ENCODE results near the gene CASP9.
"Not testable (repeated sequence)": the region's sequence is repeated elsewhere in the genome, so short reads cannot be mapped to it uniquely, and the experiment has no call there.

CASP9 gene

DNA sequence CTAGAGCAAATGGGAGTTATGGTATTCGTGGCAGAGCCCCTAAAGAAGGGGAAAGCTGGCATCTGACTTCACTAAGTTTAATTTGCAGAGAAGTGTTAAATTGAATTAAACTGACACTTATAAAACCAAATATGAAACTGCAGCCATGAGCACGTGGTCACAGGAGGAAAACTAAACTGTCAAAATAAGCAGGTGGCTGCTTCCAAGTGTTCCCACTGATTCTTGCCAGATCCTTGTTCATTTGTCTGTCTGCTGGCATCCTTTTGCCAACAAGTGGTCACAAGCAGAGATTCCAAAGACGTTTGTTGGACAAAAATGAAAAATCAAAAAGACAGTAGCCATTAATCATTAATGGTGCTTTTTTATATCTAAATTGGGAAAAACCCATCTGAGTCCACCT is 54.7 kb downstream of the CASP9 start:
- DNase-seq: no peak

DNA sequence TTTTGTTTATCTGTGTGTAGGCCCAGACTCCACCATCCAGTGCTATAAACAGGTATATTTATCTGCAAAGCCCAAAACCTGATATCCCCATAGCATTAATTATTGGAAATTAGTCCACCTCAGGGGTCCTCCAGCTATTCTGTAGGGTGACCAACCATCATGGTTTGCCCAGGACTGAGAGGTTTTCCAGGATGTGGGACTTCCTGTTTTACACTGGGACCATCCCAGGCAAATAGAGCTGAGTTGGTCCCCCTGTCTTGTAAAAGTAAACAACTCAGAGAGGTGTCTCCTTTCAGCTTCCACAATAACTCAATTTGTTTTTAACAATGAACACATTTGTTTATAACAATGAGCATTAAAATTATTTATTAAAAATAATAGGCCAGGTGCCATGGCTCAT is 55.9 kb downstream of the CASP9 start:
- no peak for DNase-seq

DNA sequence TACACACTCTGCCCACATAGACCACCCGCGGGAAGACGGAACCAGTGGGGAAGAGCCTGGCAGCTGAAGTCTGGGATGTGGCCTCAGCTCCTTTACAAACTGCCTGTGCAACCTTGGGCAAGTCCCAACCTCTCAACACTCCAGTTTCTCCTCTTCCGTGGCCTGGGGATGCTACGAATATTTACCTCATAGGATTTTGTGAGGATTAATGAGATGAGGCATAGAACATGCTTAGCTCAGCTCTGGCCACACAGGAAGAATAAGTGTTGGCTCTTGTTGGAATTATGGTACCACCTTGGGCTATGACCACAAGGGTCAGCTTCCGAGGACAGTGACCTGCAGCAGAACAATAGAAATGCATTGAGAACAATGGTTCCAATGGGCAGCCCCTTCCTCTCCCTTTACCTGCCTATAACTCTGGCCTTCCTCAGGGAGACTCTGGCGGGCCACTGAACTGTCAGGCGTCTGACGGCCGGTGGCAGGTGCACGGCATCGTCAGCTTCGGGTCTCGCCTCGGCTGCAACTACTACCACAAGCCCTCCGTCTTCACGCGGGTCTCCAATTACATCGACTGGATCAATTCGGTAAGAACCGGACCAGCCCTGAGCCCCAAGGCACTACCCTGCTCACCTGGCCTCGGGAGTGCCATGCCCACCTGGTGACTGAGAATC is 56.9 kb downstream of the CASP9 start:
- DNase-seq: not testable (repeated sequence)

DNA sequence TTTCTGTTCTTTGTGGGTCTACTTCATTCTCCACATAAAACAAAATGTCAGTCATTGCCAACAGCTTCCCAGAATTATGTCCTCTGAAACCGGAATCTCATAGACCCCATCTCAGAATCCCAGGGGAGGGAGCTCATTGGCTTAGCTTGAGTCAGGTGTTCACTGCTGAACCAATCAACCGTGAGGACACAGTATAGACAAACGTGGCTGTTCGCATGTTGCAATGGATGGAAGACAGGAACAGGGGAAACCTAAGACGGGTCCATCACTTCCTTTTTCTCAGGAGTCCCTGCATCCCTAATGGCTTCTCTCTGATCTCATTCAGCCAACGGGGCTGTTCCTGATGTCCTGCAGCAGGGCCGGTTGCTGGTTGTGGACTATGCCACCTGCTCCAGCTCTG is 58.3 kb downstream of the CASP9 start:
- DNase-seq: no peak

DNA sequence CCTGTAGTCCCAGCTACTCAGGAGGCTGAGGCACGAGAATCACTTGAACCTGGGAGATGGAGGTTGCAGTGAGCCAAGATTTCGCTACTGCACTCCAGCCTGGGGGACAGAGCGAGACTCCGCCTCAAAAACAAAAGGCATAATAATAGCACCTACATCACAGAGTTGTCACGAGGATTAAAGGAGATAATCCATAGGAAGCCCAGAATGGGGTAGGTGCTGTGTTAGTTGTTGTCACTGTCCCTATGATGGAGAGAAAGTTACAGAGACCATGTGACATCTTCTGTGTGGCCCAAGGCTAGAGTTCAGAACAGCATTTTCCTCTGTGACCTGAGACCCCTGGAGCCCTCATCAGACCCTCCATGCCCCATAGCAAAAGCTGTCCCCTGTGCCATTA is 60.1 kb downstream of the CASP9 start:
- not testable (repeated sequence) for DNase-seq

DNA sequence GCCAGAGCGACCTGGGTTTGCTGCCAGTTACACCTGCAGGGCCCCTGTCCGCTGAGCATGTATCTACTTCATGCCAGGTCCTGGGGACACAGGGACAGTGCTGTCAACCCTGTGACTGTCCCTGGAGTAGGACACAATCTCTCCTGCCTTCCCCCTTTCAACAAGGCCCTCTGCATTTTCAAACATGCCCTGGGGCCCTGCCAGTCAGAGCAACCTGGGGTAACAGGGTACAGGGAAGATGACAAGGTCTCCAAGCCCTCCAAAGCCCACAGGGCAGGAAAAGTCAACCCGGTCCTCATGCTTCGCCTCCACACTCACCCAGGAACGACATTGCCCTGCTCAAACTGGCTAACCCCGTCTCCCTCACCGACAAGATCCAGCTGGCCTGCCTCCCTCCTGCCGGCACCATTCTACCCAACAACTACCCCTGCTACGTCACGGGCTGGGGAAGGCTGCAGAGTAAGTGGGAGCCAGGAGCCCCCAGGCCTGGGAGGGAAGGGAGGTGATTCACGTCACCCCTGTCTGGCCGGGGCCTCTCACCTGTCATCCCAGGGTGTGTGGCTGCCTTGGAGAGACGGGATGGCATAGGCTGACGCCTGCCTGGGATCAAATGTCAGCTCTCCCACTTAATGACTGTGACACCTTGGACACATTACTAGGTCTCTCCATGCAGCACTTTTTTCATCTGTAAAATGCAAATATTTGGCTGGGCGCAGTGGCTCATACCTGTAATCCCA is 60.8 kb downstream of the CASP9 start:
- not testable (repeated sequence) for DNase-seq

DNA sequence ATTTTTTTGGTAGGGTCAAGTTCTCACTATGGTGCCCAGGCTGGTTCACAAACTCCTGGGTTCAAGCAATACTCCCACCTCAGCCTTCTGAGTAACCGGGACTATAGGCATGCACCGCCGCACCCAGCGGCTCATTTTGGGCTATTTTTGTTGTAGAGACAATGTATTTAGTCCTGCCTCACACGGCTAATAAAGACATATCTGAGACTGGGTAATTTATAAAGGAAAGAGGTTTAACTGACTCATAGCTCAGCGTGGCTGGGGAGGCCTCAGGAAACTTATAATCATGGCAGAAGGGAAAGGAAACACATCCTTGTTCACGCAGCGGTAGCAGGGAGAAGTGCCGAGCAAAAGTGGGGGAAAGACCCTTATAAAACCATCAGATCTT is 63.3 kb downstream of the CASP9 start:
- DNase-seq: no peak

DNA sequence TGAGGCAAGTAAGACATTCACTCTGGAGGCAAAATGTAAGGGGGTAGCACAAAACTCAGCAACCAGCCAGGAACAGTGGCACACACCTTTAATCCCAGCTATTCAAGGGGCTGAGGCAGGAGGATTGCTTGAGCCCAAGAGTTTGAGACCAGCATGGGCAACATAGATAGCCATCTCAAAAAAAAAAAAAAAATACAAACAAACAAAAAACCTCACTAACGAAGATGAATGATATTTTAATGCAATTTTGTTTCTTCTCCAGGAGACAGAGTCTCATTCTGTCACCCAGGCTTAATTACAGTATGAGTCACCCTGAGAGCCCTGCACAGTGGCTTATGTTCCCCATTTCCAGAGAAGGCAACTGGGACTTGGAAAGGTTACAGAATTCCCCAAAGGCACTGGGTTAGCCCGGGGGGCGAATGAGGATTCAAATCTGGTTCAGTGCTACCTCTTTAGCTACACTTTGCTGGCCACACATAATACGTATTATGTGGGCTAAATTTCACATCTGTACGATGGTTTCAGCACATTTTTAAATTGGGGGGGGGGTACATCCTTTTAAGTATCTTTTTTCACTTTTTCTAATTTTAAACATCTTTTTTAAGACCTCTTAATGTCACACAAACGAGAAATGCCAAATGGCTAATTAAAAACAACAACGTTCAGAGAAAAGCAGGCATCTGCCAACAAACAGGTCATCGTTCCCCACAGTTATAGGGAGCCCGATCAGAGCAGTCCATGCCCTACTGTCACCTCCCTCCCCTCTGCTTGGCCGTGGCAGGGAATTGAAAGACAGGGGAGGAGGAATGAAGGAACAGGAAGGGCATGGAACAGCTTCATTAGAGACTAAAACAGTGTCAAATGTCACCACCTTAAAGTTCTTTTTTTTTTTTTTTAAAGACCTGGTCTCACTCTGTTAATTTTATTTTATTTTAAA is 64.0 kb downstream of the CASP9 start:
- DNase-seq: no peak

DNA sequence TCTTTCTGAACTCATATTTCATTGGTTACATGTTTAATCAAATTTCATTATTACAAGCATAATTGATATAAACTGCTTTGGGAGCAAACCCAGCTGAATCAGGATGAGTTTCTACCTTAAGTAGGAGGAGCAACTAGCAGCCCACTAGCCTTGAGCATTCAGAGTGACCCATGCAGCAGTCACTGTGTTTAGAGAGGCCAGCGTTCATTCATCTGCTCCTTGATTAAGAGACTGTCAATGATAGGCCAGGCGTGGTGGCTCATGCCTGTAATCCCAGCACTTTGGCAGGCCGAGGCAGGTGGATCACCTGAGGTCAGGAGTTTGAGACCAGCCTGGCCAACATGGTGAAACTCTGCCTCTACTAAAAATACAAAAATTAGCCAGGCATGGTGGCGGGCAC is 65.6 kb downstream of the CASP9 start:
- not testable (repeated sequence) for DNase-seq

DNA sequence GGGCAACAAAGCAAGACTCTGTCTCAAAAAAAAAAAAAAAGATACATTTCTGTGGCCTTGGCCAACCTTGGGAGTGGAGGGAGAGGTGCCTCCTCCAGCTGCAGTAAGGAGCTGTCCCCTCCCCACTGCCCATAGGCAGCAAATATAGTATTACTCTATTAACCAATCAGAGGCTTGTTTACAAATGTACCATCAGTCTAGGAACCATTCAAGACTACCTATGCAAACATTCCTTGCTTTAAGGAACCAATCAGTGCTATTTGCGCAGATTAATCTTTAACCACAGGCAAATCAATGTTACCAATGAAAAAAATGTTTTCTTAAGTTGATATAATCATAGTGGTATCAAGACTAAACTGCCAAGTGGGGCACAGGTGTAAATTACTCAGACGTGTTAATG is 66.4 kb downstream of the CASP9 start:
- no peak for DNase-seq

DNA sequence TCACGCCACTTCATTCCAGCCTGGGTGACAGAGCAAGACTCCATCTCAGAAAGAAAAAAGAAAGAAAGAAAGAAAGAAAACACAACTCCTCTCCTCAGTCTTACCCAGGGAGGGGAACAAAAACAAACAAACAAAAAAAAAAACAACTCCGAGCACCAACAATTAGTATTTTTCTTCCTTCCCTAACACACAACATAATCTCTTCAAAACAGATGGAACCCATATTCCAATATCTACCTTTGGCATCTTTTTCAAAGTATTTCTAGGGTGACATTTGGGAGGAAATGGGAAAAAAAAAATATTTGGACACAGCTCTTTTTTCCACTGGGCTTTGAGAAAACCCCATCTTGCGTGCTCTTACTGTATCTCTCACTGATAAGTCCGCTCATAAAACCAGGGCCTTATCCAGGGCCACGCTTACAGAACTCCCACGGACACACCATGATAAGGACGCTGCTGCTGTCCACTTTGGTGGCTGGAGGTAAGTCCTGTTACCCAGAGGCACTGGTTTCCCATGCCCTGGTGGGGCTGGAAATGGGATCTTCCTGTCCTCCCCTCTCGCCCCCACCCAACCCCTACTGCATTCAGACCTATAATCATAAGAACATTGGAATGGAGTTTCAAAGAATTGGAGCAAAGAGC is 67.6 kb downstream of the CASP9 start, which contains the start of gene CELA2A:
CELA2A (plus strand) TSS at position 420 of the 642 bp plus-strand sequence; CDS start at position 442, 22 bp downstream.
- DNase-seq: no peak

DNA sequence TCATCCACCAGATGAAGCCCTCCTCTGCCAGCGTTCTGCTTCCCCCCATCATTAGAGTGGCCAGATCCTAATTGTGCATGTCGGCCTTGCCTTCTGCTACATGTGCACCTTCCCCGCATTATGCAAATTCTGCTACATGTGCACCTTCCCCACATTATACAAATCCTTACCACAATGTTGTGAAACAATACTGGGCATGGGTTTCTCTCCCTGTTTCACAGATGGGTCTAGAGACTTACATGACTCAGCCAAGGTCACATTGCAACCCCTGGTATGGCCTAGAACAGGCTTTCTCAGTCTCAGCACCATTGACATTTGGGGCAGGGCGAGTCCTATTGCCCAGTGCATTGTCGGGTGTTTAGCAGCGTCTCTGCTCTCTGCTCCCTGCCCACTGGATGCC is 68.5 kb downstream of the CASP9 start:
- DNase-seq: peak; percentile 13

DNA sequence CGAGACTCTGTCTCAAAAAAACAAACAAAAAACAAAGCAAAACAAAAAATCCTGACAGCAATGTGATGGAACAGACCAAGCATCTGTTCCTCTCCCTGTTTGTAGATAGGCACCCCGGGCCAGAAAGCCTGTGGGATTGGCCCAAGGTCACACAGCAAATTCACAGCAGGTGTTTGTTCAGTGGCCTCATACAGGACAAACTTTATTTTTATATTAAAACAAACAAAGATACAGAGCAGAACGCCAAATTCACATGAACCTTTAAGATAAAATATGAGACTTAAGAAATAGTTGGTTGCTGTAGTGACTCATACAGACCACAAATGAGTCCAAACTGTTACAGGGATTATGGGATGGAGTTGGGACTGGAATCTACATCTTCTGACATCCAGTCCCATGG is 69.8 kb downstream of the CASP9 start:
- peak; percentile 67 for DNase-seq

DNA sequence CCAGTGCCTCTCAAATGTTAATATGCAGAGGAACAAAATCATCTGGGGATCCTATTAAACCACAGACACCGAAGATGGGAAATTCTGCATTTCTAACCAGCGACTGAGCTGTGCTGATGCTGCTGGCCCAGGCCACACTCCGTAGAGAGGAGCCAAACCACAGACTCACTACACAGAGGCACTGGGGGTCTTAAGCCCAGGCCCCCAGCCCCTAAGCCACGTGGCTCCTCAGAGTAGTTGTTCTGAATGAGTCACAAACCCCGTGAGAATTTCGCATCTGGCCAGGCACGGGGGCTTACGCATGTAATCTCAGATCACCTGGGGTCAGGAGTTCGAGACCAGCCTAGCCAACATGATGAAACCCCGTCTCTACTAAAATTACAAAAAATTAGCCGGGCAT is 70.3 kb downstream of the CASP9 start:
- peak; percentile 55 for DNase-seq

DNA sequence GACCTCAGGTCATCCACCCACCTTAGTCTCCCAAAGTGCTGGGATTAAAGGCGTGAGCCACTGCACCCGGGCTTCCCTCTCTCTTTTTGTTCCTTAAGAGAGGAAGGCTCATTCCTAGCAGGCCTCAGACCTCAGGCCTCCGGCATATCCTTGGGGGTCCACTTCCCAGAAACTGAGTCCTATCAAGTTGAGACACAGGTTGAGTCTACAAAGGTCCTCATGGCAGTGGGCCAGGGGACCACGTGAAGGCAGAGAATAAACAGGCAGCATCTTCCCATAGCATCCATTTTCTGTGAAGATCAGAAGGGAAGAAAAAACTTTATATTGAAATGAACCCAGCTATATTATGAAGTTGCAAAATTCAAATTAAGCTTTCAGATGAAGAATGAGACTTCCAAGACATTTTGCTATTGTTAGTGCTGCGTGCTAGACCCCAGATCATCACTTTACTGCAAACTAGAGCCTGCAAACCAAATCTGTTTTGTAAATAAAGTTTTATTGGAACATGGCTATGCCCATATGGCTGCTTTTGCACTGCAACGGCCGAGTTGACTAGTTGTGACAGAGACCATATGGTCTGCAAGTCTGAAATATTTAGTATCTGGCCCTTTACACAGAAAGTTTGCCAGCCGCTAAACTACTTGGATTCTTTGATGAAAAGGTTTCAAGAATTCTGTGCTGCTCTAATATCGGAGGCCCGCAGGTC is 71.0 kb downstream of the CASP9 start:
- no peak for DNase-seq

DNA sequence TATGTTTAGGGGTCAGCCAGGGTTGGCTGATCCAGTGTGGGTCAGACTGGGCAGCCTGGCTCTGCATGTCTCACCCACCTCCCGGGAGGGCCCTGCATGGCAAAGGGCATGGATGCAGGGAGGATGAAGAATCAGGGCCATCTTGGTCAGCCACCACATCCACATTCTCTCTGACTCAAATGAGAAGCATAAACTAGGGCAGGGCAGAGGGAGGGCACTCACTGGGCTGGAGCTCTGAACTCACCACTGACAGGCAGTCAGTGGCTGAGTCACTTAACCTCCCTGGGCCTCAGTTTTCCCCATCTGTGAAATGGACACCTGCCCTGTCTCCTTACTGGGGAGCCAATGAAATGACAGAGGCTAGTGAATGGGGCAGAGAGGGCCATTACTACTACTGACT is 71.8 kb downstream of the CASP9 start:
- DNase-seq: no peak

DNA sequence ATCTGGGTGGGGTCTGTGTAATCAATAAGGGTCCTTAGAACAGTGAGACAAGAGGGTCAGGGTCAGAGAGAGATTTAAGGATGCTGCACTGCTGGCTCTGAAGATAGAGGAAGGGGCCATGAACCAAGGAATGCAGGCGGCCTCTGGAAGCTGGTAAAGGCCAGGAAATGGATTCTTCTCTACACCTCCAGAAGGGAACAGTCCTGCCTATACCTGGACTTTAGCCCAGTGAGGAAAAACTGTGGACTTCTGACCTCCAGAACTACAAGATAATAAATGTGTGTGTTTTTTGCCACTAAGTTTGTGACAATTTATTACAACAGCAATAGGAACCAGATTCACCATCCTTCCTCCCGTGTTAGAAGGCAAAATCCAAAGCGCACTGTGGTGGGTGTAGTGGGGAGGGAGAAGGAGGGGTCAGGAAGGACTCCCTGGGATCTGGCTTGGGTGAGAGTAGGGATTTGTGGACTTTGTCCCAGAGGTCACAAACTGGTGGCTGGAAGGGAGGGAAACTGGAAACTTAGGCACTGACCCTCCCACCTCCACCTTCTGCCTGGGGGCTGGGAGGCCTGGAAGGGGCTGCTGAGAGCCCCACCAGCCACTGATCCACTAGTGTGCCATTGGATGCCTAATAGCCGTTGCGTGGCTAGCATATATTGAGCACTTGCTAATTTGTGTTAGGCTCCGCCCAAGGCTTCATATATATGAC is 72.8 kb downstream of the CASP9 start:
- DNase-seq: no peak

DNA sequence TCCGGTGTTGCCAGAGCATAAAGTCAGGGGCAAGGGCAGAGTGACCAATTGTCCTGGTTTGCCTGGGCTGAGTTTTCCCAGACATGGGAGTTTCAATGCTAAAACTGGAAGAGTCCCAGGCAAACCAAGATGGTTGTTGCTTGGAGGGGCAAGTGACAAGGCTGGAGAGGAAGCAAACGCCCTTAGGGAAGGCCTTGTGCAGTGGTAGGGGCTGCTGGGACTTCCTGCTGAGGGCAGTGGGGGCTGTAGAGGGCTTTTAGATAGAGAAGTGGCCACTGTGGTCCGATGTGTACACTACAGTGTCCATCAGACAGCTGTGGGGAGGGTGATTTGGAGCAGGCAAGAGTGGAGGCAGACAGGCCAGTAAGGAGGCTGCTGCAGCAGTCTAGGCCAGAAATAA is 74.4 kb downstream of the CASP9 start:
- no peak for DNase-seq

DNA sequence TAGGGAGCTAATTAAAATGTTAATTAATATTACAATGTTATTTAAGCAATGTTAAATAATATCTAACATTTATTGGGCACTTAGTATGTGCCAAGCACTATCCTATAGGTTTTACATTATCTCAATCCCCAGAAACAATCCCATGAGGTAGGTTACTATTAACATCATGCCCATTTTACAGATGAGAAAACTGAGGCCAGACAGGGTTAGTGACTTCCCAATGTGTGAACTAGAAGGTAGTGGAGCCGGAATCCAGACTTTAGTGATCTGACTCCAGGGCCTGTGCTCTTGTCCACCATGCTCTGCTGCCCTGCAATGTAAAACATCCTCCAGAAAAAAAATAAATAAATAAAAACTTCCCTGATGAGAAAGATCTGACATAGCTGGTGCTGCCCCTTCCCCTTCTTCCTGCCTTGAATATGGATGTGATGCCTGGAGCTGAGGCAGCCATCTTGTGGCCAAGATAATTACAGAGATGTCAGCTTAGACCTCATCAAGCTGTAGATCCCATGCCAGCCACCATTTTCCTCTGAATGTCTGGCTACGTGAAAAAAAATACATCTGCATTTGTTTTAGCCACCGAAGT is 75.0 kb downstream of the CASP9 start:
- no peak for DNase-seq

DNA sequence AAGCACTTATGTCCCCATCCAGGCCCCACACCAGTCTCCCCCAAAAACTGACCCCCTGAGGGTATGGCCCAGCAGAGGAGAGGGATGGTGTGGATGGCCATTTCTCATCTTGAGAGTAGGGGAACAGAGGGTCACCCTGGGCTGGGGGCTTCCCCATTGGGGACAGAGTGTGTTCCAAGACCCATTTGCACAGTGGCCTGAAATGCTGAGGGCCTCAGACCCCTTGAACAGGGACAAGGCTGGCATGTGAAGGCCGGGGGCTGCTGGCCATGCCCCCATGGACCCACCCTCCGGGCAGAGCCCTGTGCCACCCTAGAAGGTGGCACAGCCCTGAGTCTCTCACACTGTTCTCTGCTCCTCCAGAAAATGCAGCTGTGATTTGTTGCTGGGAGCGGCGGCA is 77.8 kb downstream of the CASP9 start:
- no peak for DNase-seq

All from fibroblast of skin of abdomen (primary cell).